Nephron progenitor cell (in vitro differentiated cells): ENCODE results near the gene FBXO36.

Experiments
- DNase-seq: peaks from one replicate; pipeline ENCODE4 v3.0.0; 2021
- H3K27ac Mint-ChIP-seq: 2 replicates; pipeline ENCODE4 v1.8.0; 2021; ENCODE audit warnings: mild to moderate bottlenecking, moderate library complexity, mixed read lengths
- H3K27me3 Mint-ChIP-seq: 2 replicates; pipeline ENCODE4 v1.8.0; 2021; ENCODE audit warnings: mild to moderate bottlenecking, low read depth, mixed read lengths; ENCODE audit not compliant: poor library complexity
- H3K36me3 Mint-ChIP-seq: 2 replicates; pipeline ENCODE4 v1.8.0; 2021; ENCODE audit warnings: low read depth, mixed read lengths
- H3K4me1 Mint-ChIP-seq: 2 replicates; pipeline ENCODE4 v1.8.0; 2021; ENCODE audit warnings: mixed read lengths
- H3K4me3 Mint-ChIP-seq: 2 replicates; pipeline ENCODE4 v1.8.0; 2021; ENCODE audit warnings: mild to moderate bottlenecking, moderate library complexity, mixed read lengths
- H3K9me3 Mint-ChIP-seq: 2 replicates; pipeline ENCODE4 v1.8.0; 2021; ENCODE audit warnings: mild to moderate bottlenecking, moderate library complexity, mixed read lengths
- TF ChIP-seq, protein P1 (sequence below): fragments of 200-600 bp; sonication (generic); IDR thresholded peaks from 2 replicates; pipeline ENCODE4 v1.5.0; 2021; ENCODE audit warnings: antibody characterized with exemption

The FBXO36 gene

DNA sequence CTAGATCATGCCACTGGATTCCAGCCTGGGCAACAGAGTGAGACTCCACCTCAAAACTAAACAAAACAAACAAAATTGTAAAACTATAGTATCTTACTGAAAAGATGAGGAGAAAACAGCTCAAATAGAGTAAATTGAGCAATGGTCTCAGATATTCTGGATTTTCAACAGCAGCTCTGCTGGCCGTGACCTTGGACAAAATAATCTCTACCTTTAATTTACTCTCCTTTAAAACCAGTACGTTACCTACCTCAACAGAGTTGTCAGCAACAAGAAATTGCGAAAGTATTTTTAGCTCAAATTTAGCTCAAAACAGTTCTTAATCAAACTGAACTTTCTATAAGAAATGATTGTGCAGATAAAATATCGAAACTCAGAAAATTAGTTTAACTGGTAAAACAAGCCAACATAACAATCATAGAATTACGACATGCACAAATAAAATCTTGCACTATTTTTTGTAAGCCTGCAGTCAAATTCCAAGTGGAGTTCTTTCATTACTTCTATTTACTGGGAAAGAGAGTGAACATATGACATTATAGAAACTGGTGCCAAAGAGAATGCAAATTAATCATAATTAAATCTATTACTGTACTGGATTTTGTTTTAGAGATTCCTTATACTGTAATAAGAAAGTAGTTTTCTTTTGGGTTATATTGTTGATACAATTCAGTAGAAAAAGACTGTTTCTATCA, 41.3 kb upstream of the FBXO36 start:
- no peaks in the 10 kb centered on the region for H3K9me3 Mint-ChIP-seq
- TF ChIP-seq, protein P1, sequence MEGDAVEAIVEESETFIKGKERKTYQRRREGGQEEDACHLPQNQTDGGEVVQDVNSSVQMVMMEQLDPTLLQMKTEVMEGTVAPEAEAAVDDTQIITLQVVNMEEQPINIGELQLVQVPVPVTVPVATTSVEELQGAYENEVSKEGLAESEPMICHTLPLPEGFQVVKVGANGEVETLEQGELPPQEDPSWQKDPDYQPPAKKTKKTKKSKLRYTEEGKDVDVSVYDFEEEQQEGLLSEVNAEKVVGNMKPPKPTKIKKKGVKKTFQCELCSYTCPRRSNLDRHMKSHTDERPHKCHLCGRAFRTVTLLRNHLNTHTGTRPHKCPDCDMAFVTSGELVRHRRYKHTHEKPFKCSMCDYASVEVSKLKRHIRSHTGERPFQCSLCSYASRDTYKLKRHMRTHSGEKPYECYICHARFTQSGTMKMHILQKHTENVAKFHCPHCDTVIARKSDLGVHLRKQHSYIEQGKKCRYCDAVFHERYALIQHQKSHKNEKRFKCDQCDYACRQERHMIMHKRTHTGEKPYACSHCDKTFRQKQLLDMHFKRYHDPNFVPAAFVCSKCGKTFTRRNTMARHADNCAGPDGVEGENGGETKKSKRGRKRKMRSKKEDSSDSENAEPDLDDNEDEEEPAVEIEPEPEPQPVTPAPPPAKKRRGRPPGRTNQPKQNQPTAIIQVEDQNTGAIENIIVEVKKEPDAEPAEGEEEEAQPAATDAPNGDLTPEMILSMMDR = no peak
- H3K27ac Mint-ChIP-seq = no peak overlapping the region
- H3K4me1 Mint-ChIP-seq = peaks cover 1% of the 10 kb centered on the region
- DNase-seq = no peak
- no peaks in the 10 kb centered on the region for H3K27me3 Mint-ChIP-seq
- peaks cover 23% of the 10 kb centered on the region for H3K36me3 Mint-ChIP-seq
- no peak overlapping the region for H3K4me3 Mint-ChIP-seq

DNA sequence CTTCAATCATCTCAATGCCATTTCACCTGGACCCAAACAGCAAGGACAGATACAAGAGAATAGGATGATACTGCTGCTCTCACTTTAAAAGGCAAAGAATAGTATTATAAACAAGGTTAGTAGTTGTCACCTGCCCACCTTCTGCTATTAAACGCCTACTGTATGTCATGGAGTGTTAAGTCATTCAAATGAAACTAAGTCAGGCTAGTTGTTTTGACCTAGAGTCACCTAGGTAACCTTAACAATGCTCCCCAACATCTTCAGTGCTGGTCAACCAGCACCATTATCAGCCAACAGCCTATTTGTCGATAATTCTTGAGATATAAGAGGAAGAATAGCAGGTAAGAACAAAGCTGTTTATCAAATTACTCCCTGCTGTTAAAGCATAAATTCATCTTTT, 39.7 kb upstream of the FBXO36 start:
- H3K9me3 Mint-ChIP-seq = no peaks in the 10 kb centered on the region
- H3K4me3 Mint-ChIP-seq = no peak overlapping the region
- H3K27me3 Mint-ChIP-seq = no peaks in the 10 kb centered on the region
- peaks cover 5% of the 10 kb centered on the region for H3K4me1 Mint-ChIP-seq
- H3K27ac Mint-ChIP-seq = no peak overlapping the region
- DNase-seq = no peak
- H3K36me3 Mint-ChIP-seq = peaks cover 23% of the 10 kb centered on the region
- TF ChIP-seq, protein P1 = no peak

DNA sequence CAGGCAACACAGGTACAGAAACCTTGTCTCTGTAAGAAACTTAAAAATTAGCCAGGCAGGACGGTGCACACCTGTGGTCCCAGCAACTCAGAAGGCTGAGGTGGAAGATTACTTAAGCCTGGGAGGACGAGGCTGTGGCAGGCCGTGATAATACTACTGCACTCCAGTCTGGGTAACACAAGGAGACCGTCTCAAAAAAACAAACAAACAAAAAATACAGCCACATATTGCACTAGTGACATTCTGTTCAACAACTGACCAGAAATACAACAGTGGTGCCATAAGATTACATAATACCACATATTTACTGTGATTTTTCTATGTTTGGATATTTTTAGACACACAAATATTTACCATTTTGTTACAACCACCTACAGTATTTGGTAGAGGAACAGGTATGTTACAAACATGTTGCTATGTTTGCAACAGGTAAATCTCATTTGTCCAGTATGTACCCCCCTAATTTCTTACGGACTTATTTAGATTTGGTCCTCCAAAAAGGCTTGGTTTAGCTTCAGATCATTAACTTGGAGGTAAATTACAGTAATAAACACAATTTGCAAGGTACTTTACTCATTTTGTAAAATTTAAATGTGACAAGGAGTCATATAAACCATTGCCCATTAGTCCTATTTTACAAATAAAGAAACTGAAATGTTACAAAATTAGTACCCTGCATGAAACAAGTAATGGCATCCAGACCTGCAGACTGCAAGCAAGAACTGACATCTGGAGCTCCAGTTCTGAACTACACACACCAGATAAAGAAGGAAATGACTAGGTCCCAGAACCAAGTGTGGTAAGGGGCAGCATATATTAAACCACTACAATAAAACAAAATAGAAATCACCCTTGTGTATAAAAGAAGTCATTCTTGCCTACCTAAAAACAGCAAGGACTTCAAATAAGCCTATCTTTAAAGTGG, 37.3 kb upstream of the FBXO36 start:
- no peaks in the 10 kb centered on the region for H3K9me3 Mint-ChIP-seq
- no peak for DNase-seq
- no peak overlapping the region for H3K27ac Mint-ChIP-seq
- H3K36me3 Mint-ChIP-seq = peaks cover 5% of the 10 kb centered on the region
- H3K27me3 Mint-ChIP-seq = no peaks in the 10 kb centered on the region
- H3K4me1 Mint-ChIP-seq = peaks cover 5% of the 10 kb centered on the region
- no peak overlapping the region for H3K4me3 Mint-ChIP-seq
- TF ChIP-seq, protein P1 = no peak

DNA sequence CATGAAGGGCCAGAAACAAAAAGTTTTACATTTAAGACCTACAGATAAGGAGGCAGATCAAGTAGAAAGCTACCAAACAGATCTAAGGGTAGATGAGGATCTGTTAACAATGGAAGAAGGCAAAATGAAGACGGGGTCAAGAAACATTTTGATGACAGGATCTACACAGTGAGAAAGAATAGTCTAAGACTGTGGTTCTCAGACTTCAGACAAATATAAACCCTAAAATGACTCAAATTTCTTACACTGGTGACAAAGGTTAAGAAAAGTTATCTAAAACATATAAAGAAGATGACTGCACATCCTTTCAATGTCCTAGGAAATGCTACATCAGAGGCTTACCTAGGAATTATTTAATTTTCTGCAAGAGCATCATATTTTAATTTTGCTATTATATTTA, 34.9 kb upstream of the FBXO36 start:
- peaks cover 5% of the 10 kb centered on the region for H3K4me1 Mint-ChIP-seq
- H3K9me3 Mint-ChIP-seq = no peaks in the 10 kb centered on the region
- DNase-seq = no peak
- no peaks in the 10 kb centered on the region for H3K36me3 Mint-ChIP-seq
- H3K27ac Mint-ChIP-seq = no peak overlapping the region
- H3K4me3 Mint-ChIP-seq = no peak overlapping the region
- TF ChIP-seq, protein P1 = no peak
- H3K27me3 Mint-ChIP-seq = no peaks in the 10 kb centered on the region

DNA sequence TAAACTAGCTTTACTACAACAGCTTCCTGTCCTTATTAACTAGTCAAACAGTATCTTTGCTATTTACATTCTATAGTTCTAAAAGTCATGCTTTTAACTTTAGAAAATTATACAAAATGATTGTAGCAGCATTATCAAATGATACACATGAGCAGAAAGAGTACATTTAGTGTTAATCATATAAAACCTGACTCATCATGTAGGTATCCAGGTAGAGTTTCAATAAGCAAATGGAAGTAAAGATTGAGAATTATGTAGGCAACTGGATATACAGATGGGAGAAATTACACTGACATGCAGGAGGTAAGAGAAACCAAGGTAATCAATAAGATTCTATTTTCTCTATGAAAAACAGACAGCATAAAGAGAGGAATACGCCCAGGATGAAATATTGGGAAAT, 34.3 kb upstream of the FBXO36 start:
- H3K4me1 Mint-ChIP-seq = peaks cover 5% of the 10 kb centered on the region
- no peak overlapping the region for H3K4me3 Mint-ChIP-seq
- H3K27me3 Mint-ChIP-seq = no peaks in the 10 kb centered on the region
- peaks cover 3% of the 10 kb centered on the region for H3K36me3 Mint-ChIP-seq
- H3K9me3 Mint-ChIP-seq = no peaks in the 10 kb centered on the region
- TF ChIP-seq, protein P1 = no peak
- DNase-seq = no peak
- H3K27ac Mint-ChIP-seq = no peak overlapping the region
